Tibial nerve (tissue), 4 donors: Measurements from ENCODE around the gene NFKBIA. TPM values are rescaled to one million over a fixed set of nuclear protein-coding genes. Genes with fewer than 3 reads are reported as not detected.

Source experiments
- DNase-seq, 2 donors: peaks; one replicate each; pipeline ENCODE4 v3.0.0-alpha.2; 2019; ENCODE audit warnings: low spot score in 2 of 2
- H3K27ac ChIP-seq, 4 donors: fragments of 200-600 bp; sonication (generic) in 3 of 4; one replicate each; pipeline ENCODE4 v1.5.1; 2017 to 2019; ENCODE audit warnings: mild to moderate bottlenecking in 1 of 4
- H3K27me3 ChIP-seq, 2 donors: fragments of 200-600 bp; sonication (generic) in 1 of 2; one replicate each; pipeline versions ENCODE4 v1.5.1 to v1.6.0; 2017 to 2019
- H3K36me3 ChIP-seq, 3 donors: fragments of 200-600 bp; sonication (generic); one replicate each; pipeline ENCODE4 v1.5.1; 2018 to 2019
- H3K4me1 ChIP-seq, 4 donors: fragments of 200-600 bp; sonication (generic) in 3 of 4; one replicate each; pipeline ENCODE4 v1.5.1; 2017 to 2019
- H3K4me3 ChIP-seq, 4 donors: fragments of 200-600 bp; sonication (generic) in 3 of 4; one replicate each; pipeline ENCODE4 v1.5.1; 2017 to 2019; ENCODE audit warnings: mild to moderate bottlenecking in 1 of 4, moderate library complexity in 1 of 4
- H3K9me3 ChIP-seq, 4 donors: fragments of 200-600 bp; sonication (generic) in 3 of 4; one replicate each; pipeline ENCODE4 v1.5.1; 2017 to 2019
- EP300 ChIP-seq, 2 donors: sonication (generic); formaldehyde crosslinking; IDR thresholded peaks; one replicate each; pipeline ENCODE4 v1.6.1; 2017; ENCODE audit warnings: antibody characterized with exemption in 2 of 2, mild to moderate bottlenecking in 1 of 2
- POLR2A ChIP-seq, 2 donors: fragments of 450-650 bp; IDR thresholded peaks; one replicate each; pipeline ENCODE4 v1.6.1; 2017; ENCODE audit warnings: antibody characterized with exemption in 2 of 2, mild to moderate bottlenecking in 2 of 2, moderate library complexity in 2 of 2
- WGBS, 2 donors: methylation state at CpG; one replicate each; pipeline ENCODE4 v1.1.5; 2018; 5-methylcytosine and 5-hydroxymethylcytosine counted together
- total RNA-seq, 4 donors: library from RNA; depleted of rRNA; stranded (reverse); fragments of >200 nt; gene quantifications; one replicate each; pipeline ENCODE4 v1.1.0, GENCODE V29; 2016
- TF ChIP-seq, protein P1 (sequence below), 5 experiments: fragments of 200-600 bp in 3 of 5; fragments of 450-650 bp in 2 of 5; sonication (generic) in 3 of 5; IDR thresholded peaks; one replicate each; pipeline ENCODE4 v1.5.1; 2016 to 2019; ENCODE audit warnings: antibody characterized with exemption in 5 of 5, mild to moderate bottlenecking in 3 of 5, moderate library complexity in 2 of 5

NFKBIA gene
- total RNA-seq: 1,000 to 10,000 TPM in 1 of 4 donors, 100 to 1,000 TPM in 3; 631 to 1,165 (median 930) TPM

DNA sequence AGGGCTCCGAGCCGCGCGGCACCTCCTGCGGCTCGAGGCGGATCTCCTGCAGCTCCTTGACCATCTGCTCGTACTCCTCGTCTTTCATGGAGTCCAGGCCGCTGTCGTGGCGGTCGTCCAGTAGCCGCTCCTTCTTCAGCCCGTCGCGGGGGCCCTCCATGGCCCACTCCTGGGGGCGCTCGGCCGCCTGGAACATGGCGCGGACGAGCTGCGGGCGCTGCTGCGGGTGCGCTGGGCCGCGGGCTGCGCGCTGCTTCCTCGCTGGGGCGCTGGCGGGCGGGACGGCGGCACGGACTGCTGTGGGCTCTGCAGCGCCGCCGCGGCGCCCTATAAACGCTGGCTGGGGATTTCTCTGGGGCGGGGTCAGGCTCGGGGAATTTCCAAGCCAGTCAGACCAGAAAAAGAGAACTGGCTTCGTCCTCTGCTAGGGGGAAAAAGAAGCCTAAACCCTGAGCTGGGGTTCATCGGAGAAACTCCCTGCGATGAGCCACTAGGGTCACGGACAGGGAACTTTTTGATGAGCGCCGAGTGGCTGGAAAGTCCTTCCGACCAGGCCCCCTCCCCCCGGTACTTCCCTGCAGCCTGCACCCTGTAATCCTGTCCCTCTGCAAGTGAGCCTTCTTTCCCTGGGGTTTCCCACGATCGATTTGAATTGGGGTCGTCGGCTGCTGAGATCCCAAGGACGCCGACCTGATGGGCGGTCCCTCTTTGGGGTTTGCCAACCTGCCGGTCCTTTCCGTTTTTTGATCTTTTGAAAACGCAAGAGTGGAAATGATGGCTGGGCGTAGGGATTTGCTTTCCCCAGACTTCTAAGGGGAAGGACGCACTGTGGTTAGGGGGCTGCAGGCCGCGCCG, at the start of gene NFKBIA:
Gene NFKBIA, minus strand, starts transcription at position 301 of the 855 bp plus-strand sequence. Its CDS starts 105 bp downstream, at position 196.
- DNase-seq: peak; percentile 83 to 89
- Histone ChIP-seq H3K27me3 (no peaks in the 10 kb centered on the region), H3K4me3 (peak within 1 kb of the TSS; percentile 69 to 97 (median 92)), H3K4me1 (peaks cover 0 to 52% (median 40%) of the 10 kb centered on the region in 4 donors), H3K9me3 (no peaks in the 10 kb centered on the region), H3K36me3 (peaks cover 15 to 40% (median 34%) of the 10 kb centered on the region in 3 donors), H3K27ac (peak within 1 kb of the TSS; percentile 98 to 100 (median 98))
- 0% methylated on average over 29 to 46 of the region's 69 CpGs for WGBS, 2 donors
- TF ChIP-seq EP300 (IDR thresholded peaks at IDR 0.05): peak in 1 of 2 donors; percentile 93
- TF ChIP-seq, protein P1, sequence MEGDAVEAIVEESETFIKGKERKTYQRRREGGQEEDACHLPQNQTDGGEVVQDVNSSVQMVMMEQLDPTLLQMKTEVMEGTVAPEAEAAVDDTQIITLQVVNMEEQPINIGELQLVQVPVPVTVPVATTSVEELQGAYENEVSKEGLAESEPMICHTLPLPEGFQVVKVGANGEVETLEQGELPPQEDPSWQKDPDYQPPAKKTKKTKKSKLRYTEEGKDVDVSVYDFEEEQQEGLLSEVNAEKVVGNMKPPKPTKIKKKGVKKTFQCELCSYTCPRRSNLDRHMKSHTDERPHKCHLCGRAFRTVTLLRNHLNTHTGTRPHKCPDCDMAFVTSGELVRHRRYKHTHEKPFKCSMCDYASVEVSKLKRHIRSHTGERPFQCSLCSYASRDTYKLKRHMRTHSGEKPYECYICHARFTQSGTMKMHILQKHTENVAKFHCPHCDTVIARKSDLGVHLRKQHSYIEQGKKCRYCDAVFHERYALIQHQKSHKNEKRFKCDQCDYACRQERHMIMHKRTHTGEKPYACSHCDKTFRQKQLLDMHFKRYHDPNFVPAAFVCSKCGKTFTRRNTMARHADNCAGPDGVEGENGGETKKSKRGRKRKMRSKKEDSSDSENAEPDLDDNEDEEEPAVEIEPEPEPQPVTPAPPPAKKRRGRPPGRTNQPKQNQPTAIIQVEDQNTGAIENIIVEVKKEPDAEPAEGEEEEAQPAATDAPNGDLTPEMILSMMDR (IDR thresholded peaks at IDR 0.05): peak in 4 of 5 experiments; percentile 25 to 52 (median 42)
- peak; percentile 96 to 97 for TF ChIP-seq POLR2A (IDR thresholded peaks at IDR 0.05)

DNA sequence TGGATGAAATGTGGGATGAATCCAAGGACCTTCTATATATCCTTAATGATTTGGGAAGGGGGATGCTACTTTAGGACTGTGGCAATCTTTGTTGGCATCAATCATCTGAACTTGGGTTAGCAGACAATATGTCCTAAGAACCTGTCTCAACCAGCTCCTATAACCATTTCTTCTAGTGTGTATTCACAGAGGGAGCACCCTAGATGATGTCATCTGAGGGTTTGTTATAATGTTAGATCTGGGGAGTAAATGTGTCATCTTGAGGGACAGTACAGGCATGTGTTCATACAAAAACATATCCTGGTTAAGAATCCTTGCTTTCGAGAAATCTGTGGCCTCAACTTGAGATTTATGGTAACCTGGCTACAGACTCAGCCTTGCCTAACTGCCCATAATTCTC, 41.9 kb upstream of the NFKBIA start:
- DNase-seq: no peak
- no peak overlapping the region for H3K4me3 ChIP-seq
- no peaks in the 10 kb centered on the region for H3K36me3 ChIP-seq
- no peaks in the 10 kb centered on the region for H3K9me3 ChIP-seq
- no peak overlapping the region for H3K27ac ChIP-seq
- WGBS, 2 donors: 89 to 96% methylated on average over 1 of the region's 1 CpG
- no peaks in the 10 kb centered on the region for H3K4me1 ChIP-seq
- TF ChIP-seq EP300 (IDR thresholded peaks at IDR 0.05) (no peak), POLR2A (IDR thresholded peaks at IDR 0.05) (no peak)
- TF ChIP-seq, protein P1 (IDR thresholded peaks at IDR 0.05): no peak
- H3K27me3 ChIP-seq: no peaks in the 10 kb centered on the region

- no peak for DNase-seq
Measured at GRCh38 chr14:35444104-35444503, 39.6 kb upstream of the NFKBIA start.

GRCh38 chr14:35441160-35441559, 36.6 kb upstream of the NFKBIA start:
- Histone ChIP-seq H3K9me3 (no peaks in the 10 kb centered on the region), H3K4me3 (no peak overlapping the region), H3K27ac (no peak overlapping the region), H3K27me3 (no peaks in the 10 kb centered on the region), H3K4me1 (no peaks in the 10 kb centered on the region), H3K36me3 (no peaks in the 10 kb centered on the region)
- TF ChIP-seq EP300 (IDR thresholded peaks at IDR 0.05) (no peak), POLR2A (IDR thresholded peaks at IDR 0.05) (no peak)
- TF ChIP-seq, protein P1 (IDR thresholded peaks at IDR 0.05): no peak
- DNase-seq: no peak
- WGBS, 2 donors: 88 to 95% methylated on average over 4 of the region's 4 CpGs

More at GRCh38 chr14:35444104-35444503, 39.6 kb upstream of the NFKBIA start:
- Histone ChIP-seq H3K36me3 (no peaks in the 10 kb centered on the region), H3K9me3 (no peaks in the 10 kb centered on the region), H3K4me3 (no peak overlapping the region), H3K4me1 (no peaks in the 10 kb centered on the region), H3K27ac (no peak overlapping the region), H3K27me3 (no peaks in the 10 kb centered on the region)
- 64 to 74% methylated on average over 1 of the region's 1 CpG for WGBS, 2 donors
- TF ChIP-seq POLR2A (IDR thresholded peaks at IDR 0.05) (no peak), EP300 (IDR thresholded peaks at IDR 0.05) (no peak)
- TF ChIP-seq, protein P1 (IDR thresholded peaks at IDR 0.05): no peak
